GM21786 (cell line): ENCODE data around the gene ATP10A.
A peak's percentile ranks its signal among the peaks of the same experiment; 100 is the strongest.
"Not testable (repeated sequence)": the region's sequence is repeated elsewhere in the genome, so short reads cannot be mapped to it uniquely, and the experiment has no call there.

Experiments
- ATAC-seq: cut with Tn5 transposase; IDR thresholded peaks from one replicate; pipeline ENCODE4 v1.9.1; 2021; ENCODE audit not compliant: unreplicated experiment

The ATP10A gene

DNA sequence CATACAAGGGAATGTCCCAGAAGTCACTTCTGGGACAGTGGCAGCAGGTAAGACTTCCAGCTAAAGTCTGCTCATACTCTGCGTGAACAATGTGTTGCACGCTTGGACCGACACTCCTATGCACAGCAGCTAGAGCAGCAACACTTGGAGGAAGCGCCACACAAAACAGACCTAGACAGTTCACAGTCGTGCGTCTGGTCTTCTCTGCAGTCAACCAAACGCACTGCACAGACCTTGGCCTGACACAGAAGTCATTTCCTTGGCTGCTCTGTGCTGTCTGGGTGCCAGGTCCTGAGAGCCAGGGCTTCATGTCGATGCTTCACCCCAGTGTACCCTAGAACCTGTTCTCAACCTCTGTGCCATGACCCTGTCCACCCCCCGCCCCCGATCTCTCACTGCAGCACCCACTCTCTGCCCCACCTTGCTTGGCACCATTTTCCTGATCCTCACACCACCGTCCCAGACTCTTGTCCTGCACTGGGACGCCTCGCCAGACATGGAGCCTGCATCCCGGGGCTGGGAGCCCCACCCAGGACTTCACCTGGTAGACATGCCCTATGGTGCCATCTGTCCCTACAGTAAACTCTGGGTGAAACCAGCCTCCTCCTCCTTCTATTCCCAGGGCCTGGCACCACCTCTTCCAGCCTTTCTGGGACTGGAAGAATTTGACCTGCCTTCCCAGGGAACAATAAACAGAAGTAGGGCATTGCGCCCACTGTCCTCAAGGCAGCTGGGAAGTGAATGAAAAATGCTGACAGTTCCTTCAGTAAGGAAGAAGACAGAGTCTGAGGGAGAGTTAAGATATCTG, 3.1 kb downstream of the ATP10A start:
- ATAC-seq: no peak

DNA sequence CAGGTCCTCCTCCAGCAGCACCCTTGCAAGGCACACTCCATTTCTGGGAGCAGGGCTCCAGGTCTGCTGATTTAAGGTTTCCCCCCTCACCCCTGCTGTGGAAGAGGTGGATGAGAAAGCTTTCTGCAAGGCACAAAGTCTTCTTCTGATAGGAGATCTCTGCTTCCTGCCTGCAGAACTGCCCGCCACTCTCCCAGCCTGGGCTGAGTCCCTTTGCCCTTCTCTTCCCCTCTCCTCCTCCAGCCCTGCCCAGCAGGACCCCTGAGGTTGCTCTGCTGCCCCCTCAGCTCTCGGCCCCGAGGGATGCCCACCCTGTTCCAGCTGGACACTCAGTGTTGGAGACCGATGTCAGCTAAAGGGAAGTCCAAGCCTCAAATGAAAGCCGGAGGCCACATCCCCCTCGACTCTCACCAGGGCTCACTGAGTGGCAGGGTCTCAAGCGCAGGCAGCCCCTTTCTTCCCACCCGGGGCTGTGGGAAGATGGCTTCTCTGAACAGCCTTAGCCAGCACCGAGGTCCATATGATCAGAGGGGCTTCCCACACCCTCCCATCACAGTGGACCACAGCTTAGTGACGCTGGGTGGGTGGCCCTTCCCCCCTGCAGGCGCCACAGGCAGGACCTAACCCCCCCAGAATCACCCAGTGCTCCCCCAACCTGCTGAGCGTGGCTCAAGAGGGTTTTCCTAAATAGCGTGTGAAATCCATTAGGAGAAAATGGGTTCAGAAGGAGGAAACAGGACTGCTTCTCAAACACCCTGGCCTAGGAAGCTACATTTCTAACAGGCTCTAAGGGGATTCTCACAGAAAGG, 4.0 kb downstream of the ATP10A start:
- no peak for ATAC-seq

DNA sequence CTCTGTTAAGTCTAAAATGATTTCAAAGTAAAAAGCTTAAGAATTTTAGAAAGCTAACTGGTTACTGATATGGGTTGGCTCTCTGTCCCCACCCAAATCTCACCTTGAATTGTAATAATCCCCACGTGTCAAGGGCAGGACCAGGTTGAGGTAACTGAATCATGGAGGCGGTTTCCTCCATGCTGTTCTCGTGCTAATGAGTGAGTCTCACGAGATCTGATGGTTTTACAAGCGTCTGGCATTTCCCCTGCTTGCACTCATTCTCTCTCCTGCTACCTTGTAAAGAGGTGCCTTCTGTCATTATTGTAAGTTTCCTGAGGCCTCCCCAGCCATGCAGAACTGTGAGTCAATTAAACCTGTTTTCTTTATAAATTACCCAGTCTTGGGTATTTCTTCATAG, 7.1 kb downstream of the ATP10A start:
- not testable (repeated sequence) for ATAC-seq

DNA sequence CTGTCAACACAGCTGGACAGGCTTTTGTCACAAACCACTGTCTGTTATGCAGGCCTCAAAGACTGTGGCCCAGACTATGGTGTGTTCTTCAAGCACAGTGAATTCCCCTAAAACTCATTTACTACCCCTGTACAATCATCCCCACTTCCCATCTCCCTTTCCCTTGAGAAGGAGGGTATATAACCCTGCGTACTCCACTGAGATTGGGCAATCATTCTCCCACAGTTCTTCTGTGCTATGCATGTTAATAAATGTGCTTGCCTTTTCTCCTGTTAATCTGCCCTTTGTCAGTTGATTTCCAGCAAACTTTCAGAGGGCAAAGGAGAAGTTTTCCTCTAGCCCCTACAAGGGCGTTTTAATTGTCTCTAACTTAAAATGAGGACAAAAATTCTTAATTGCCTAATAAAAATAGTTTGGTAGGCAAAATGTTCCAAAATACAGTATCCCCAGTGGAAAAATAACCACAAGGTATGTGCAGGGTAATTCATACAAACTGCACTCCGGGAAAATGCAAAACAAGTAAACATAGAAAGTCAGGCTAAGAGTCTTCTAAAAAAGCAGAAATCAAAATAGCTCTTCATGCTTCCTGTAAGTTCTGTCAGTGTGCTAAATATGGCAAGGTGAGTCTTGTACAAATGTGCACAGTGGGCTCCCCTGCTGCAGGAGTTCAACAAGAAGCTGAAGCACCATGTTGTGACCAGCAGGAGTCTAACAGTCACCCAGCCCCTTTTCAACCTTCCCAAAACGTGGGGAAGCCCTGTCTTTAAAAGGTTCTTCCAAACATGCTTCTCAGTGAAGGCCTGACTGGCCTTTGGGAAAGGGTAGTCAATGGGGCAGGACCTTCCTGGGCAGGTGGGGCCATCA, 10.2 kb downstream of the ATP10A start:
- ATAC-seq: no peak

DNA sequence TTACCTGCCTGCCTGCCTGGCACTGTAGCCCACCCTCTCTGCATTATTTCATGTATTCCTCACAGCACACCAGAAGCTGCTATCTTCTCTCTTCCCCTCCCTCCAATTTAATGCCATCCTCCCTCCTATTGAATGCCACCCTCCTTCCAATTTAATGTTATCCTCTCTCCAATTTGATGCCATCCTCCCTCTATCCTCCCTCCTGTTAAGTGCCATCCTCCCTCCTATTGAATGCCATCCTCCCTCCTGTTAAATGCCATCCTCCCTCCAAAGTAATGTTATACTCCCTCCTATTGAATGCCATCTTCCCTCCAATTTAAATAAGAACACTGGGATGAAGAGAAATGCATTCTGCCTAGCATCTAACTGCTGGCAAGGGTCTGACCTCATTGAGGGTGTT, 11.1 kb downstream of the ATP10A start:
- no peak for ATAC-seq

DNA sequence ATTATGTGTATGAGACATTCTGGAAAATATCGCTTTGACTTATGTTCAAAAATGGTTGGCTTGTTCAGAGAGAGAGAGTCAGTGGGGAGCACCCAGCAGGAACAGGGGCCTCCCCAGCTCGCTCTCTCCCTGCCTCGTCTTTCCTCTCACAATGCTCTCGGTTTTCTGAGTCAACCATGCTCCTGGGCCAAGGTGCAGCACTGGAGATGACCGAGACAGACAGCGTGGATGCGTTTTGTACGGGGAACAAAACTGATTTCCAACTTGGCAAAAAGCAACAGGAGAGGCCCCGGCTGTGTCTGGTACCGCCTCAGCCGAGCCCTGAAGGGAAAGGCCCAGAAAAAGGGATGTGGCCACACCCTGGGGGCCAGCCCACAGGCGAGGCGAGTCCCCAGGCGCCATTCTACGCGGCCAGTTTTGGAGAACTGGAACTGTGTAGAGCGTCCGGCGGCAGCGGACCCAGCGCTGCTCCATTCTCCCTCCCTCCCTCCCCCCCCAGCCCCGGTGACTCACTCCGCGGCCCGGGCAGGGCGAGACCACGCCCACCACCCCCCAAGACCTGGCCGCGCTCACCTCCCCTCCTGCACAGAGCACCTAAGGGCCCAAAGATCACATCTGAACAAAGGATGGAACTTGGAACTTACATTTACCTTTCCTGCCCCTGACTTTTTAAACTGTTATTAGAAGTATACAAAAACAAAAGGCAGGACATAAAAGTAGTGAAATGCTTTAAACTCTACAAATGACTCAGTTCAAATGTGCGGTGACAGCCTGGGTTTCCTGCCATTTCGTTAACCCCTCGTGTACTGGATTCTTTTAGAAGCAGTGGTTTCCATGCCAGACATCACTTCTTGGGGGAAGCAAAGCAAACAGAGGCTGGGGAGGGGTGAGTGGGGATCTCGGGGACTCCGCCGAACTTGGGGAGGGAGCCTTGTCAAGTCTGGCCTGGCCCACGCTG, 12.7 kb downstream of the ATP10A start:
- ATAC-seq: peak; percentile 74

DNA sequence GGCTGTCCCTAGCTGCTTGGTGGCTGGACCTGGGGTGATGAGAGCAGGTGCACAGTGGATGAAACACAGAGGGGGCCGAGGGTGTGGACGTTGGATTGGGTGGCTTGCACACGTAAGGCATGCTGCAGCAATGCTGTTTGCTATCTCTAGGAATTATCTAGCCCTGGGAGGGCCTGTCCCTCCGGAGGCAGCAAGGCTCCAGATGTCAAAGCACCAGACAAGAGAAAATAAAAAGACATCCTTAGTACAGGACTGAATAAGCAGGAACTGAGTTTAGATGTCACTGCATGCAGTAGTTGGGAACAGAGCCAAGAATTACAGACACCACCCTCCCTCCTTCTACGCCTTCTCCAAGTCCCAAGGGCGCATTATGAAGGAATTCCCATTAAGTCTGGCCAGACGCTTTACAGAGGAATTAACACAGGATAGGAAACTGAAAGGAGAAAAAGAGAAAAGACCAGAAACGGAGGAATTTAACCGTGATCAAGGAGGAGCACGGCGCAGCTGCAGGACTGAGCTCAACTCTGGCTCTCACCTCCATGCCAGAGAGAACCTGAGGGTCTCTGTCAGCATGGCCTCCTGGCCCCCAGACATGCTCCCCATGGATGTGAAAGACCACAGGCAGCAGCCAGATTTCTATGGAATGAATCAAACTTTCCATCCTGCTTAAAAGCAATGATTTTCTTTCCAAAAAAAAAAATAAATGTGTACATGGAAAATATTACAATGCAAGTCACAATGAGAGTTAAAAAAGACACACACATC, 13.8 kb downstream of the ATP10A start:
- ATAC-seq: no peak

DNA sequence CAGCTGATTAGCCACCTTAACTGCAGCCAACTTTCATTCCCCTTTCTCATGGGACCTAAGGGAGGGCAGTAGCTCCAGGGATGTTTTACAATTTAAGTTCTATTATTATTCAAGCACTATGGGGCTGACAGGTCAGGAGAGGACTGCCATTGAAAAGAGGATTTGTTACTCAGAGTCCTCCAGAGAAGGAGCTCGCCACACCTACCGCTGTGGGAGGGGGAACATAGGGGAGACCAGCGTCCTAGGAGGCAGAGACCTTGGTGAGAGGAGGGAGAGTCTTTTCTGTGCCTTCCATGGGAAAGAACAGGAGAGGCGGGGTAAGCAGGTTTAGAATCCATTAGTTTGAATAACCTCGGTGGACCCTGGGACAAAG, 14.4 kb downstream of the ATP10A start:
- ATAC-seq: no peak

DNA sequence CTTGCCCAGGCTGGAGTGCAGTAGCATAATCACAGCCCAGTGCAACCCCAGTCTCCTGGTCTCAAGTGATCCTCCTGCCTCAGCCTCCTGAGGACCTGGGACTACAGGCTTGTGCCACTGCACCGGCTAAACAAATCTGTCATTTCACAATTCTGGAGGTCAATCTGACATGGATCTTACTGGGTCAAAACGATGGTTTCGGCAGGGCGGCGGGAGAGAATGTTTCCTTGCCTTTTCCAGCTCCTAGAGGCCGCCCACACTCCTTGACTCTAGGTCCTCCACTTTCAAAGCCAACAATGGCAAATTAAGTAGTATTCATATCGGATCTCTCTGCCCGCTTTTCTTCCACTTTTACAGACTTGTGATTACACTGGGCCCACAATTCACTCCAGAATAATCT, 14.8 kb downstream of the ATP10A start:
- ATAC-seq: no peak

DNA sequence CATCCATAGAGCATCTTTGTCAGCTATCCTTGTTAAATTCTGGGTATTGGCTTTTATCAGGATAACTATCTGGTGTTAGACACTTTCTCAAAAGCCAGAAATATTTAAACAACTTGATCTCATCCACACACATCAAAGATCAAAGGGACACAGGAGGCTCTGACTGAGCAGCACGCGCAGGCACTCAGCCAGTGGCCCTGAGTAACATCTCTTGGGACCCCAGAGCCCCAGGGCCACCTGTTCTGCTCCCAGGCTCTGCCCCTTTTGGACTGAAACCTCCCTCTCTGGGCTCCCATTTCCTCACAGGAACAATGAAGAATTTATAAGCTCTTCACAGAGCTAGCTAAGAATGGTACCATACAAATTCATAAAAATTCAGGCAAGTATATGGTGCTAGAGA, 16.1 kb downstream of the ATP10A start:
- no peak for ATAC-seq

DNA sequence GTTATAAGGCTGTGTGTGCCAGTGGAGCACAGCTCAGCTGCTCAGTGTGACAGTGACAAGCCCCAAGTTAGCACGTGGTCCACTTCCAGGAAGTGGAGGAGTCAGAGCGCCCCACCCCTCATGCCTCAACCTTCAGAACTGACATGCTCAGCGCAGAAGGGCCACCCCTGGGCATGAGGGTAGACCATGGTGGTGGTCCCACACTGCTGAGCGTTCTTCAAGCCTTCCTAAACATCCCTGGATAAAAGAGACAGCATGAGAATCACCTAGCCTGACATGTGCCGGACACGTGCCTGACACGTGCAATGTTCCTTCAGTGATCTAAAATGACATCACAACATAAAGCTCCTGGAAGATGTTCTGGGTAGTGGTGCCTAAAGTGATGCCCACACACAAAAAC, 16.8 kb downstream of the ATP10A start:
- ATAC-seq: no peak

DNA sequence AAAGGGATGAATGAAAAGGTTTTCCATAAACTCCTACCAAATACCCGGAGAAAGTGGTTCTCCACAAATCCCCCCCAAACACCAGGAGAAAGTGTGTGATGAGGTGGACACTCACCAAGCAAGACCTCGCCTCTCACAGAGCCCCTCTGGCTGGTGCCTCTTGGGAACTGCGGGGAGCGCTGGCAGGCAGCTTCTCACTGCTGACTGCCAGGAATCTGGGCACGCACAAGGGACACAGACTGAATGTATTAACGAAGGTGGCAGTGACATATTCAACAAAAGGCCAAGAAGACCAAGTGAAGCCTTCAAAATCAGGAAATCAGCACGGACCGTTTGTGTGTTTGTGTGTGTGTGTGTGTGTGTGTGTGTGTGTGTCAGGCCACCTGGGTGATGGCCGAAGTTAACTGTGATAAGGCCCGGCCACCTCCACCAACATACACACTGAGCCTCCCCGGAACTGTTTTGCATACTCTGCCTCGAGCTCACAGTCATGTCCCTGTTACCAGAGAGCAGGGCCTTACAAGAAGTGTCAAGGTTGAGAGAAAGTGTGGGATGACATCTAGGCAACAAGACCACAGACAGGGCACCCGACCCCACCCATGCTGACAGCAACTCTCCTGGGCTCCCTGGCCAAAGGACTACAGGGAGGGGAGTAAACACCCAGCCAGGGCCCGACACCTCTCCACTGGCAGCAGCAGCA, 18.0 kb downstream of the ATP10A start:
- ATAC-seq: no peak

DNA sequence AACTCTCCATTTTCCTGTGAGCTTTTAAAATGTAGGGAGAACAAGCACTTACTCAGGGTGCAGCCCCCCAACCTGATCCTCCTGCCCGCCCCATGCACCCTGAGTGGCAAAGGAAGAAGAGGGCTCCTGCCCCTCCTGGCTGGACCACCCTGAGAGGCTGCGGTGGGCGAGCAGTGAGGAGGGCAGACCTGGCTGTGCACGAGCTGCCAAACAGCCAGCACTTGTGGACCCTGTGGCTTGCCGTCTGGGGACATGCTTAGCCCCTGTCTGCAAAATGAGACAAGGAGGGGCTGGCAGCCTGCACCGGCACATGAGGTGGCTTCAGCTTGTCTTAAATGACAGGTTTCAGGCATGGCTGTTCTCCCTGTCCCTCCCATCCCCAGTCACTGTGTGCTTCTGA, 18.6 kb downstream of the ATP10A start:
- no peak for ATAC-seq

DNA sequence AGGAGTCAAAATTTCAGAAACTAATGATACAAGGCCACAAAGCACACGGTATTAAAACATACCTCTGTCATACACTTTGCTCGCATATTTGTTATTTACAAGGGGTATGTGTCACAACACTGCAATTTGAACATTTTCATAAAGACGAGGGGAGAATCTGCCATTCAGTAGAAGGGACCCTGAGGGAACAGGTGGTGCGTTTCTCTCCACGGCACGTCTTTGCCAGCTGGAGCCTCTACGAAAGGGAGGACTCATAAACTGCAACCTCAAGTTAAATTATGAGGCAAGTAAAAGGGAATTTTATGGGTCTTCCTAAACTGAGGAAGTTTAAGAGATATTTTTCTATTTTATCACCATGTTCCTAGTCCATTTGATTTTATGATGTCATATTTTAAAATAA, 19.1 kb downstream of the ATP10A start:
- ATAC-seq: no peak

DNA sequence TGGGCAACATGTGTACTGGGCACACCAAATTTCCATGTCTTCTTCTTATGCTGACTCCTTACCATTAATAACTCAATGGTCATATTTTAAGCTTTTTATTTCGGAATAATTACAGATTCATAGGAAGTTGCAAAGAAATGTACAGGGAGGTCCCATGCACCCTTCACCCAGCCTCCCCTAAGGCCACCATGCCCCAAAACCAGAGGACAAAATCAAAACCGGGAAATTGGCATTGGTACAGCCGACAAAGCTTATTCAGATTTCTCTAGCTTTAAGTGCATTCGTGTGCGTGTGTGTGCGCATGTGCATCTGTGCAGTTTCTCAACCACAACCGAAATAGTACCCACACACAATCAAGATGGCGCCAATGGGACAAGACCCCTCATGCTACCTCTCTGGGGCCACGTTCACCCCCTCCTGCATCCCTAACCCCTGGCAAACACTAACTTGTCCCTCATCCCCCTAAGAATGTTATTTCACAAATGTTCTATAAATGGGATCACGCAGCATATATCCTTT, 23.4 kb downstream of the ATP10A start:
- ATAC-seq: no peak

DNA sequence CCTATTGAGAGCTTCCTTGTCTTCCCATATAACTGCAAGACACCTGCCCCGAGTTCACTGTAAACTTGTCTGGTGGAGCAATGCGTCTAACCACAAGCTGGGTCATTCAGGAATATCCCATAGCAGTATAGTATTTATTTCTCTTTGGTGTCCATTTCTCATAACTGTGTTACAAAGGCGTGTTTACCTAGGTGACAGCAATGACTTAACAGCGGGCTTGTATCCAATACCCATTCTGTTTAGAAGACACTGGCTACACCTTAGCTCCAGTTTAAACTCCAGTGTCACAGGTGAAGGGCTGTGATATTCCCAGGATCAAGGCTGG, 24.3 kb downstream of the ATP10A start:
- no peak for ATAC-seq

DNA sequence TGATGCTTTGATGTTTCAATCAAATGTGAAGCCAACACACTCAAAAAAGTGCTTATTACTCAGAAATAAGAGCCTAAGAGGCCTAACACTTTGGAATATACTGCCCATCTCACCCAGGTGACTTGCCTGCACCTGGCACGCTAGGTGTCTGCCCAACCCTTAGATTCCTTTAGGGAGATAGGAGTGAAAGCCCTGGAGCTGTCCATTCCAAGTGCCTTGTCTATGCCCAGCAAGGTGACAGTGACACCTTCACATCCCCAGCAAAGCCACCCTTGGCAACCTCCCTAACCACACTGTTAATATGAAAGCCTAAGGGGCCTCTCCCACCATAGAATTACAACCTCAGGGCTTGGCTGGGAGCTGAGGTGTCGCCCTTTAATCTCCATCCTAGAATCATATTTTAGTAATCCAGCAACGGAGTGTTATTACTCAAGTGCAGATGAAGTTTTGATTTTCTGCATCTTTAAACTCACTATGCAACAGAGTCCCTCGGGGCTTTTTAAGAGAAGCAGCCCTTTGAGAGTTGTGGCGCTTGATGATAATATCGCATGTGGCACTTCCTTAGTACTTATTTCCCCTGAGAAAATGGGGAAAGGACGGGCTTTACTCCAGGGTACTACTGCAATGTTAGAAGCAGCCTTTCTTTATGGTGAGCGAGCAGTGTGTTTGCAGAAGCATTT, 24.8 kb downstream of the ATP10A start:
- no peak for ATAC-seq

DNA sequence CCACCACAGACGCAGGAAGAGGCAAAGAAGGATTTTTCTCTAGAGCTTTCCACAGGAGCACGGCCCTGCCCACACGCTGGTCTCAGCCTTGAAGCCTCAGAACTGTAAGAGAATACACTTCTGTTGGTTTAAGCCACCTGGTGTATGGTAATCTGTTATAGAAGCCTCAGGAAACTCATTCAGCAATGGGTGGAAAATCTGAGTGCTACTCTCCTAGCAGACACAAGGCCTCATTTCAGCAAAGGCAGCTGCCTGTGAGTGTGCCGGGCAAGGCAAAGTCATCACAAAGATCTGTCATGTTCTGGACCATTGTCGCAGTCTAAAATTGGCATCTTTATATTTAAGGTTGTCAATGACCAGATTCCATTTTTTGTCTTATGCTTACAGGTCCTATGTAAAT, 31.0 kb downstream of the ATP10A start:
- no peak for ATAC-seq
